Measurements from ENCODE around the gene PHF1. TPM values are rescaled to one million over a fixed set of nuclear protein-coding genes. Genes with fewer than 3 reads are reported as not detected.
A peak's percentile ranks its signal among the peaks of the same experiment; 100 is the strongest.
"Not testable (repeated sequence)": the region's sequence is repeated elsewhere in the genome, so short reads cannot be mapped to it uniquely, and the experiment has no call there.

Gene PHF1
- polyA plus RNA-seq, 1 donor (not counting 4 experiments of a cell fraction or from before 2014, with no cell fraction given), result 15.8 TPM

DNA sequence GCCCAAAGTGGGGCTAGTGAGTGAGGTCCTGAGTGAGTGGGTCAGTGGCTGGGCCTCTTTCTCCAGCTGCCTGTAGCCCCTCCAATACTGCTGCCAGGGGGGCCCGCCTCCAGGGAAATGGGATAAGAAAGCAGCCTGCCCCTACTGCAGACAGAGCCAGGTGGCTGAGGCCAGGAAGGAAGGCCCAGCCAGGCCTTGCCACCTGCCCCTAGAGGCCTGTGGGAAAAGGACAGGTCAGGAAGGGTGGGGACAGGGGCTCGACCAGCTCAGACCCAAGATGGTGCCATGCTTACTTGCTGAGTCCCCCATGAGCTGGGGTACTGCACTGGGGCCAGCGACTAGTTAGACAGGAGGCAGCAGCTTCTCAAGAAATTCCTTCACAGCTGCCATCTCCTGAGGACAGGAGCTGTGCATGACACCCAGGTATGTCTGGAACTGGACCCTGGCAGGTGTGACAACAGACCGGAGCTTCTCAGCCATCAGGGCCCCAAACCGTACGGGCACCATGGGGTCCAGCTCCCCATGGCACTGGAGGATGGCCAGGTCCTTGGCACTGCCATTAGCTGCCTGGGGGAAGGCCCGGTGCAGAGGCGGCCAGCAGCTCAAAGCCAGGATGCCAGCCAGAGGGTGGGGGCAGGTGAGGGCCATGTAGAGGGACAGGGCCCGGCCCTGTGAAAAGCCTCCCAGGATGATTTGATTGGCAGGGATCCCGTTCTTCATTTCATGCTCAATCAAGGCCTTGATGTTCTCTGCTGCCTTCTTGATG lies 45.4 kb upstream of the PHF1 start:
- dilution Hi-C loops (cut with MboI; ENCODE audit: extremely low pct_ligation_motif_present, low sequenced_read_pairs); H3K9me3 ChIP-seq (ENCODE audit: control insufficient read depth, low read depth, low read length); H3K4me1 ChIP-seq (ENCODE audit: control insufficient read depth, extremely low read depth, insufficient read depth, low read length); H3K27me3 ChIP-seq (ENCODE audit: control insufficient read depth, extremely low read depth, insufficient read depth, low read length); H3K36me3 ChIP-seq (ENCODE audit: control insufficient read depth in 2 of 2, extremely low read depth in 1 of 2, insufficient read depth in 2 of 2, low read length in 2 of 2); H3K4me2 ChIP-seq (ENCODE audit: control insufficient read depth, extremely low read depth, insufficient read depth, low read depth, low read length); FAIRE-seq; H4K20me1 ChIP-seq (ENCODE audit: control insufficient read depth, extremely low read depth, insufficient read depth, low read length); DNase-seq (ENCODE audit: low read depth, low spot score); H3K4me3 ChIP-seq (ENCODE audit: control insufficient read depth in 2 of 3, extremely low read depth in 1 of 3, insufficient read depth in 2 of 3, low read depth in 1 of 3, low read length in 3 of 3); H3K27ac ChIP-seq (ENCODE audit: control insufficient read depth, insufficient read depth, low read length); H3K79me2 ChIP-seq (ENCODE audit: control insufficient read depth, insufficient read depth, low read length); H2AFZ ChIP-seq (ENCODE audit: control insufficient read depth, low read length); H3K9ac ChIP-seq (ENCODE audit: control insufficient read depth, extremely low read depth, insufficient read depth, low read length); H3K9me1 ChIP-seq (ENCODE audit: control insufficient read depth, extremely low read depth, insufficient read depth, low read length): not testable (repeated sequence)
- TF ChIP-seq, protein P1, sequence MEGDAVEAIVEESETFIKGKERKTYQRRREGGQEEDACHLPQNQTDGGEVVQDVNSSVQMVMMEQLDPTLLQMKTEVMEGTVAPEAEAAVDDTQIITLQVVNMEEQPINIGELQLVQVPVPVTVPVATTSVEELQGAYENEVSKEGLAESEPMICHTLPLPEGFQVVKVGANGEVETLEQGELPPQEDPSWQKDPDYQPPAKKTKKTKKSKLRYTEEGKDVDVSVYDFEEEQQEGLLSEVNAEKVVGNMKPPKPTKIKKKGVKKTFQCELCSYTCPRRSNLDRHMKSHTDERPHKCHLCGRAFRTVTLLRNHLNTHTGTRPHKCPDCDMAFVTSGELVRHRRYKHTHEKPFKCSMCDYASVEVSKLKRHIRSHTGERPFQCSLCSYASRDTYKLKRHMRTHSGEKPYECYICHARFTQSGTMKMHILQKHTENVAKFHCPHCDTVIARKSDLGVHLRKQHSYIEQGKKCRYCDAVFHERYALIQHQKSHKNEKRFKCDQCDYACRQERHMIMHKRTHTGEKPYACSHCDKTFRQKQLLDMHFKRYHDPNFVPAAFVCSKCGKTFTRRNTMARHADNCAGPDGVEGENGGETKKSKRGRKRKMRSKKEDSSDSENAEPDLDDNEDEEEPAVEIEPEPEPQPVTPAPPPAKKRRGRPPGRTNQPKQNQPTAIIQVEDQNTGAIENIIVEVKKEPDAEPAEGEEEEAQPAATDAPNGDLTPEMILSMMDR (optimal IDR thresholded peaks at IDR 0.05 in 1 of 3, IDR thresholded peaks at IDR 0.05 in 1 of 3, conservative IDR thresholded peaks at IDR 0.05 in 1 of 3; ENCODE audit: extremely low read depth in 1 of 3, insufficient read depth in 2 of 3, low read length in 3 of 3), result peak in 1 of 3 experiments; percentile 9

DNA sequence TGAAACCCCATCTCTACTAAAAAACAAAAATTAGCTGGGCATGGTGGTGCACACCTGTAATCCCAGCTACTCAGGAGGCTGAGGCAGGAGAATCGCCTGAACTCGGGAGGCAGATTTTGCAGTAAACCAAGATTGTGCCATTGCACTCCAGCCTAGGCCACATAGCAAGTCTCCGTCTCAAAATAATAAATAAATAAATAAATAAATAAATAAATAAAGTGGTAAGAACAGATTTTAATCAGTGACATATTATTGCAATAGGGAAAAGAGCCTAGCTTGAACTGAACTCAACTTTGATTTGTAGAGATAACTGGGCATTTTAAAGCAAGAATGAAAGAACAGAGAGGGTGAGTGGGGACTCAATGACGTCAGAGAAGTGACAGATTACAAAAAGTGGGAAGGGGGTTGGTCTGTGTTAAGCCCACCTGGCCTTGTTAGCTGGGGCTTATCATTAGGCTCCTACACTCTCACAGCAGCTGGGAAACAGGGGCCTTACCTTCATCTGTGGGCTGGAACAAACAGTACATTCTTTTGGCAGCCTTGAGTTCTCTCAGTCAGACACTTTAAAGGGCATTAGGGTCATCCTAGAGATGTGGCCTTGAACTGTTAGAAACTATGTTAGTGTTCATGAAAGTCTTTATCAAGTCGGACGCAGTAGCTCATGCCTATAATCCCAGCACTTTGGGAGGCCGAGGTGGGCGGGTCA lies 43.7 kb upstream of the PHF1 start:
- Histone ChIP-seq H3K4me3 (ENCODE audit: control insufficient read depth in 2 of 3, extremely low read depth in 1 of 3, insufficient read depth in 2 of 3, low read depth in 1 of 3, low read length in 3 of 3) (no peak overlapping the region), H3K9me3 (ENCODE audit: control insufficient read depth, low read depth, low read length) (no peaks in the 10 kb centered on the region), H2AFZ (ENCODE audit: control insufficient read depth, low read length) (no peak overlapping the region), H3K27ac (ENCODE audit: control insufficient read depth, insufficient read depth, low read length) (no peak overlapping the region), H3K9ac (ENCODE audit: control insufficient read depth, extremely low read depth, insufficient read depth, low read length) (no peak overlapping the region), H4K20me1 (ENCODE audit: control insufficient read depth, extremely low read depth, insufficient read depth, low read length) (no peaks in the 10 kb centered on the region), H3K79me2 (ENCODE audit: control insufficient read depth, insufficient read depth, low read length) (no peaks in the 10 kb centered on the region), H3K4me1 (ENCODE audit: control insufficient read depth, extremely low read depth, insufficient read depth, low read length) (no peaks in the 10 kb centered on the region), H3K27me3 (ENCODE audit: control insufficient read depth, extremely low read depth, insufficient read depth, low read length) (no peaks in the 10 kb centered on the region), H3K4me2 (ENCODE audit: control insufficient read depth, extremely low read depth, insufficient read depth, low read depth, low read length) (no peak overlapping the region), H3K36me3 (ENCODE audit: control insufficient read depth in 2 of 2, extremely low read depth in 1 of 2, insufficient read depth in 2 of 2, low read length in 2 of 2) (no peaks in the 10 kb centered on the region), H3K9me1 (ENCODE audit: control insufficient read depth, extremely low read depth, insufficient read depth, low read length) (no peaks in the 10 kb centered on the region)
- TF ChIP-seq, protein P1 (optimal IDR thresholded peaks at IDR 0.05 in 1 of 3, IDR thresholded peaks at IDR 0.05 in 1 of 3, conservative IDR thresholded peaks at IDR 0.05 in 1 of 3; ENCODE audit: extremely low read depth in 1 of 3, insufficient read depth in 2 of 3, low read length in 3 of 3), result no peak
- no peak for TF ChIP-seq EZH2 (IDR thresholded peaks at IDR 0.05; ENCODE audit: low read length)
- FAIRE-seq (no peak), DNase-seq (ENCODE audit: low read depth, low spot score) (no peak)
- dilution Hi-C loops (cut with MboI; ENCODE audit: extremely low pct_ligation_motif_present, low sequenced_read_pairs), result no loop called here

GRCh38 chr6:33367715-33368025 lies 43.1 kb upstream of the PHF1 start:
- H3K4me1 ChIP-seq (ENCODE audit: control insufficient read depth, extremely low read depth, insufficient read depth, low read length); H3K27me3 ChIP-seq (ENCODE audit: control insufficient read depth, extremely low read depth, insufficient read depth, low read length); H3K9me1 ChIP-seq (ENCODE audit: control insufficient read depth, extremely low read depth, insufficient read depth, low read length); H4K20me1 ChIP-seq (ENCODE audit: control insufficient read depth, extremely low read depth, insufficient read depth, low read length); FAIRE-seq; H2AFZ ChIP-seq (ENCODE audit: control insufficient read depth, low read length); H3K79me2 ChIP-seq (ENCODE audit: control insufficient read depth, insufficient read depth, low read length); dilution Hi-C loops (cut with MboI; ENCODE audit: extremely low pct_ligation_motif_present, low sequenced_read_pairs); H3K4me2 ChIP-seq (ENCODE audit: control insufficient read depth, extremely low read depth, insufficient read depth, low read depth, low read length); H3K9me3 ChIP-seq (ENCODE audit: control insufficient read depth, low read depth, low read length); H3K4me3 ChIP-seq (ENCODE audit: control insufficient read depth in 2 of 3, extremely low read depth in 1 of 3, insufficient read depth in 2 of 3, low read depth in 1 of 3, low read length in 3 of 3); H3K9ac ChIP-seq (ENCODE audit: control insufficient read depth, extremely low read depth, insufficient read depth, low read length); DNase-seq (ENCODE audit: low read depth, low spot score); H3K36me3 ChIP-seq (ENCODE audit: control insufficient read depth in 2 of 2, extremely low read depth in 1 of 2, insufficient read depth in 2 of 2, low read length in 2 of 2); H3K27ac ChIP-seq (ENCODE audit: control insufficient read depth, insufficient read depth, low read length): not testable (repeated sequence)

Data from keratinocyte (primary cell).